ENCODE measurements around the gene HID1. TPM values are rescaled to one million over a fixed set of nuclear protein-coding genes. Genes with fewer than 3 reads are reported as not detected.

The HID1 gene
- total RNA-seq, 1 experiment from 2014 or later: 43.8 TPM

DNA sequence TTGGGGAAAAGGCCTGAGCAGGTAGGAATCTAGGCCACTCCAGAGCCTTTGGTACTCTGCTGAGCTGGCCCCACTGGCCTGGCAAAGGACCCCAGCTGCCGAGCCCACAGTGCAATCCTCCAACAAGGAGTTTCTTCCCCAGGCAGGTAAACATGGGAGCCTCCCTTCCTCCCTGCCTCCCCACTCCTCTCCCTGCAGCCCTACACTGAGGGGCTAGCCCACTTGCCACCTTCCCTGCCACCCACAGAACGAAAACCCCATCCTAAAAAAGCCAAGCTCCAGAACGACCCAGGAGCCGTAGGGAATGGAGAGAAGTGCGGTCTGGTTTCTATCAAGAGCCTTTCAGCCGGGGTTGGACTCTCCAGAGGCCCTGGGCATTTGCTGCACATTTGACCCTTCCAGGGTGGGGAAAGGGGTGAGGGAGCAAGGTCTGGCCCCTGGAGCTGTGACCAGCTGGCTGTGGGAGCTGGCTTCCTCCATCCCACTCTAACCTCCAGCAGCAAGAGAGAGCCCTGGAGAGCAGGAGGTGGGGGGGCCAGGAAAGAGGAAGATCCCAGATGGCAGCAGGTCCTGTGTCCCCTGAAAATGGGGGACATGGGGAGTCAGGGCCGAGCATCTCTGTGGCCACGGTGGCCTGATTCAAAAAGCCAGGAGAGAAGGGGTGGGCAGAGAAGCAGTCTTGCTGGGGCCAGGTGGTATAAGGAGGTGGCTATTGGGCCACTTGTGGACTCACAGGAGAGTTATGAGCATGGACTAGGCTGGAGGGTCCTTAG lies 1.3 kb downstream of the HID1 start:
- Histone ChIP-seq H2AFZ (ENCODE audit: low read depth, low read length, poor library complexity, severe bottlenecking) (no peak overlapping the region), H3K4me3 (replicated peaks in 1 of 2; ENCODE audit: low read depth in 1 of 2, low read length in 2 of 2) (peak overlapping the region; percentile 80 to 84), H3K9me2 (ENCODE audit: insufficient read depth) (no peaks in the 10 kb centered on the region), H3K9me3 (ENCODE audit: control insufficient read depth in 1 of 2, insufficient read depth in 1 of 2, low read depth in 1 of 2, low read length in 2 of 2) (no peaks in the 10 kb centered on the region), H3K36me3 (ENCODE audit: control insufficient read depth in 1 of 2, insufficient read depth in 2 of 2, low read length in 2 of 2) (no peaks in the 10 kb centered on the region), H3K4me2 (ENCODE audit: low read length) (peak overlapping the region; percentile 98), H3K4me1 (ENCODE audit: control insufficient read depth in 1 of 2, insufficient read depth in 2 of 2, low read length in 2 of 2) (peaks cover 39 to 42% of the 10 kb centered on the region in 2 experiments), H3K27me3 (ENCODE audit: insufficient read depth, low read length) (no peaks in the 10 kb centered on the region), H3K9ac (ENCODE audit: low read length) (peak overlapping the region; percentile 69), H3K79me2 (ENCODE audit: insufficient read depth, low read length) (no peaks in the 10 kb centered on the region), H3K27ac (ENCODE audit: low read depth, low read length) (peak overlapping the region; percentile 9; the same call in 1 of the 2 replicates), H4K20me1 (ENCODE audit: insufficient read depth) (no peaks in the 10 kb centered on the region)
- RAD21 ChIA-PET (ENCODE audit: low non-redundant PET in 1 of 2, low total read pairs in 2 of 2, uncharacterized antibody in 2 of 2, unreplicated experiment in 2 of 2): interaction anchor here in 1 of 2 experiments (0.5 kb wide), 2 partner anchors 49 to 126 kb away, joined by 4 to 10 read pairs; no protein-coding TSS in a partner anchor
- CTCF ChIA-PET: interaction anchor here (1.0 to 4.5 kb wide), 3 partner anchors 8 to 13 kb away, joined by 3 to 36 read pairs (median 11); no protein-coding TSS in a partner anchor
- POLR2A ChIA-PET: interaction anchor here (0.6 to 1.6 kb wide), 4 partner anchors 10 to 125 kb away, joined by 3 to 5 read pairs (median 3); partner anchors contain the start of genes CDR2L and FDXR
- BruUV-seq (replicated peaks): TSS peak; percentile 40
- ATAC-seq (no peak), DNase-seq (ENCODE audit: low read depth, low spot score) (no peak)
- TF ChIP-seq CBX3 (IDR thresholded peaks at IDR 0.05; ENCODE audit: low read depth) (no peak), ZNF274 (IDR thresholded peaks at IDR 0.05; ENCODE audit: low read depth, low read length) (no peak), CEBPB (IDR thresholded peaks at IDR 0.05; ENCODE audit: low read depth) (no peak), RAD21 (IDR thresholded peaks at IDR 0.05; ENCODE audit: low read depth) (no peak), YY1 (IDR thresholded peaks at IDR 0.05; ENCODE audit: extremely low read depth, insufficient replicate concordance, low read depth, low read length) (no peak), SIN3A (IDR thresholded peaks at IDR 0.05; ENCODE audit: low read depth) (no peak)
- intact Hi-C loops (cut with micrococcal nuclease): no loop called here

- no peaks in the 10 kb centered on the region for H3K27me3 ChIP-seq (ENCODE audit: insufficient read depth, low read length)
- H3K79me2 ChIP-seq (ENCODE audit: insufficient read depth, low read length): no peaks in the 10 kb centered on the region
- ATAC-seq (no peak), DNase-seq (ENCODE audit: low read depth, low spot score) (no peak)
- ChIA-PET RAD21 (ENCODE audit: low non-redundant PET in 1 of 2, low total read pairs in 2 of 2, uncharacterized antibody in 2 of 2, unreplicated experiment in 2 of 2) (no interaction called here), POLR2A (interaction anchor here (1.6 kb wide), 1 partner anchor 9 kb away, joined by 3 read pairs; no protein-coding TSS in a partner anchor), CTCF (interaction anchor here (4.5 kb wide), 1 partner anchor 9 kb away, joined by 36 read pairs; no protein-coding TSS in a partner anchor)
- no peaks in the 10 kb centered on the region for H4K20me1 ChIP-seq (ENCODE audit: insufficient read depth)
- H3K4me2 ChIP-seq (ENCODE audit: low read length): no peak overlapping the region
- peaks cover 39 to 43% of the 10 kb centered on the region in 2 experiments for H3K4me1 ChIP-seq (ENCODE audit: control insufficient read depth in 1 of 2, insufficient read depth in 2 of 2, low read length in 2 of 2)
- no peak overlapping the region for H2AFZ ChIP-seq (ENCODE audit: low read depth, low read length, poor library complexity, severe bottlenecking)
- no peaks in the 10 kb centered on the region for H3K36me3 ChIP-seq (ENCODE audit: control insufficient read depth in 1 of 2, insufficient read depth in 2 of 2, low read length in 2 of 2)
- H3K4me3 ChIP-seq (replicated peaks in 1 of 2; ENCODE audit: low read depth in 1 of 2, low read length in 2 of 2): no peak overlapping the region
- intact Hi-C loops (cut with micrococcal nuclease): no loop called here
- H3K9ac ChIP-seq (ENCODE audit: low read length): no peak overlapping the region
- H3K9me2 ChIP-seq (ENCODE audit: insufficient read depth): no peaks in the 10 kb centered on the region
- H3K27ac ChIP-seq (ENCODE audit: low read depth, low read length): no peak overlapping the region
- no peaks in the 10 kb centered on the region for H3K9me3 ChIP-seq (ENCODE audit: control insufficient read depth in 1 of 2, insufficient read depth in 1 of 2, low read depth in 1 of 2, low read length in 2 of 2)
- no TSS peak for BruUV-seq (replicated peaks)
- no peak for TF ChIP-seq EZH2 (IDR thresholded peaks at IDR 0.05)
- TF ChIP-seq JUND (IDR thresholded peaks at IDR 0.05): no peak
- TF ChIP-seq FOSL1 (IDR thresholded peaks at IDR 0.05; ENCODE audit: low read depth): no peak
- no peak for TF ChIP-seq TCF7L2 (IDR thresholded peaks at IDR 0.05; ENCODE audit: borderline replicate concordance, extremely low read depth, insufficient read depth, insufficient read length)
- TF ChIP-seq CEBPB (IDR thresholded peaks at IDR 0.05; ENCODE audit: low read depth): no peak
- no peak for TF ChIP-seq YY1 (IDR thresholded peaks at IDR 0.05; ENCODE audit: extremely low read depth, insufficient replicate concordance, low read depth, low read length)
- no peak for TF ChIP-seq CBX3 (IDR thresholded peaks at IDR 0.05; ENCODE audit: low read depth)
- TF ChIP-seq SIN3A (IDR thresholded peaks at IDR 0.05; ENCODE audit: low read depth): no peak
- no peak for TF ChIP-seq EGR1 (IDR thresholded peaks at IDR 0.05; ENCODE audit: low read depth)
- TF ChIP-seq, protein P1, sequence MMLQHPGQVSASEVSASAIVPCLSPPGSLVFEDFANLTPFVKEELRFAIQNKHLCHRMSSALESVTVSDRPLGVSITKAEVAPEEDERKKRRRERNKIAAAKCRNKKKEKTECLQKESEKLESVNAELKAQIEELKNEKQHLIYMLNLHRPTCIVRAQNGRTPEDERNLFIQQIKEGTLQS (IDR thresholded peaks at IDR 0.05): no peak
- TF ChIP-seq, protein P2, sequence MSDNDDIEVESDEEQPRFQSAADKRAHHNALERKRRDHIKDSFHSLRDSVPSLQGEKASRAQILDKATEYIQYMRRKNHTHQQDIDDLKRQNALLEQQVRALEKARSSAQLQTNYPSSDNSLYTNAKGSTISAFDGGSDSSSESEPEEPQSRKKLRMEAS (IDR thresholded peaks at IDR 0.05): no peak
- TF ChIP-seq POLR2A (IDR thresholded peaks at IDR 0.05; ENCODE audit: borderline replicate concordance, extremely low read depth, insufficient read depth, insufficient read length): no peak
- no peak for TF ChIP-seq RAD21 (IDR thresholded peaks at IDR 0.05; ENCODE audit: low read depth)
- no peak for TF ChIP-seq POLR2AphosphoS5 (IDR thresholded peaks at IDR 0.05; ENCODE audit: low read depth, low read length)
- TF ChIP-seq, protein P3, sequence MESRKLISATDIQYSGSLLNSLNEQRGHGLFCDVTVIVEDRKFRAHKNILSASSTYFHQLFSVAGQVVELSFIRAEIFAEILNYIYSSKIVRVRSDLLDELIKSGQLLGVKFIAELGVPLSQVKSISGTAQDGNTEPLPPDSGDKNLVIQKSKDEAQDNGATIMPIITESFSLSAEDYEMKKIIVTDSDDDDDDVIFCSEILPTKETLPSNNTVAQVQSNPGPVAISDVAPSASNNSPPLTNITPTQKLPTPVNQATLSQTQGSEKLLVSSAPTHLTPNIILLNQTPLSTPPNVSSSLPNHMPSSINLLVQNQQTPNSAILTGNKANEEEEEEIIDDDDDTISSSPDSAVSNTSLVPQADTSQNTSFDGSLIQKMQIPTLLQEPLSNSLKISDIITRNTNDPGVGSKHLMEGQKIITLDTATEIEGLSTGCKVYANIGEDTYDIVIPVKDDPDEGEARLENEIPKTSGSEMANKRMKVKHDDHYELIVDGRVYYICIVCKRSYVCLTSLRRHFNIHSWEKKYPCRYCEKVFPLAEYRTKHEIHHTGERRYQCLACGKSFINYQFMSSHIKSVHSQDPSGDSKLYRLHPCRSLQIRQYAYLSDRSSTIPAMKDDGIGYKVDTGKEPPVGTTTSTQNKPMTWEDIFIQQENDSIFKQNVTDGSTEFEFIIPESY (IDR thresholded peaks at IDR 0.05; ENCODE audit: extremely low read depth, insufficient replicate concordance, low read length): no peak
- no peak for TF ChIP-seq SRF (IDR thresholded peaks at IDR 0.05; ENCODE audit: low read depth)
- no peak for TF ChIP-seq ELF1 (IDR thresholded peaks at IDR 0.05; ENCODE audit: borderline replicate concordance, low read depth)
Measured at GRCh38 chr17:74970395-74970794, 2.2 kb downstream of the HID1 start.
